HEK293 (cell line): ENCODE data around the gene SH3RF3.

ENCODE experiments used
- CTCF ChIA-PET: fragments of 350-600 bp; formaldehyde crosslinking; extraction: SDS; loops from one replicate; lab custom pipeline; 2021; ENCODE audit warnings: antibody characterized with exemption; lab: Yijun Ruan, JAX
- POLR2A ChIA-PET: fragments of 300-600 bp; formaldehyde crosslinking; extraction: SDS; loops from one replicate; lab custom pipeline; 2020; ENCODE audit warnings: antibody characterized with exemption, inconsistent platforms; lab: Yijun Ruan, JAX
- H3K27ac ChIP-seq: fragments of 200-500 bp; sonication (Bioruptor generic); 2 replicates; pipeline ENCODE4 v1.5.1; 2014; ENCODE audit warnings: low read depth, low read length, control low read depth, inconsistent platforms; ENCODE audit errors: extremely low read depth
- H3K36me3 ChIP-seq, 2 experiments: fragments of 200-500 bp in 1 of 2; sonication (Bioruptor generic) in 1 of 2; 1 replicate in 1 of 2; 2 replicates in 1 of 2; pipeline ENCODE4 v1.5.1; 2014 to 2017; ENCODE audit warnings: inconsistent platforms in 2 of 2, low read length in 2 of 2; ENCODE audit not compliant: control insufficient read depth in 2 of 2, insufficient read depth in 1 of 2
- H3K4me1 ChIP-seq: fragments of 200-500 bp; sonication (Bioruptor generic); 2 replicates; pipeline ENCODE4 v1.5.1; 2014; ENCODE audit warnings: mild to moderate bottlenecking, low read length, inconsistent platforms; ENCODE audit not compliant: control insufficient read depth, insufficient read depth
- H3K4me3 ChIP-seq: 2 replicates; pipeline ENCODE4 v1.5.1; 2011; ENCODE audit warnings: low read depth, mild to moderate bottlenecking, control low read depth, low read length, moderate library complexity
- H3K9me3 ChIP-seq: fragments of 200-500 bp; sonication (Bioruptor generic); 2 replicates; pipeline ENCODE4 v1.5.1; 2014; ENCODE audit warnings: low read depth, low read length, inconsistent platforms; ENCODE audit not compliant: control insufficient read depth, insufficient read depth
- BCL11B ChIP-seq: fragments of 450-650 bp; formaldehyde crosslinking; IDR thresholded peaks from 2 replicates; pipeline ENCODE4 v1.5.1; 2016; ENCODE audit warnings: low read depth, missing biosample characterization, missing genetic modification characterization
- CTCF ChIP-seq: fragments of 450-650 bp; formaldehyde crosslinking; IDR thresholded peaks from 2 replicates; pipeline ENCODE4 v1.5.1; 2016; ENCODE audit warnings: missing biosample characterization, missing genetic modification characterization
- HOXA7 ChIP-seq: sonication (generic); formaldehyde crosslinking; IDR thresholded peaks from 2 replicates; pipeline ENCODE4 v1.8.1; 2022; ENCODE audit warnings: missing genetic modification reagents, borderline replicate concordance
- HOXC10 ChIP-seq: sonication (generic); formaldehyde crosslinking; IDR thresholded peaks from 2 replicates; pipeline ENCODE4 v1.8.1; 2023; ENCODE audit warnings: mild to moderate bottlenecking, missing genetic modification reagents
- IKZF3 ChIP-seq: fragments of 450-650 bp; IDR thresholded peaks from 2 replicates; pipeline ENCODE4 v1.5.0; 2018; ENCODE audit warnings: missing biosample characterization, mild to moderate bottlenecking, missing genetic modification characterization, moderate library complexity
- SP7 ChIP-seq: fragments of 450-650 bp; formaldehyde crosslinking; IDR thresholded peaks from 2 replicates; pipeline ENCODE4 v1.5.1; 2016; ENCODE audit warnings: missing biosample characterization, missing genetic modification characterization
- ZEB2 ChIP-seq: fragments of 450-650 bp; formaldehyde crosslinking; IDR thresholded peaks from 2 replicates; pipeline ENCODE4 v1.5.1; 2016; ENCODE audit warnings: missing biosample characterization, missing genetic modification characterization
- ZNF140 ChIP-seq: fragments of 450-650 bp; formaldehyde crosslinking; IDR thresholded peaks from 2 replicates; pipeline ENCODE4 v1.5.1; 2016; ENCODE audit warnings: missing biosample characterization, missing genetic modification characterization
- ZNF311 ChIP-seq: fragments of 450-650 bp; formaldehyde crosslinking; IDR thresholded peaks from 2 replicates; pipeline ENCODE4 v1.5.1; 2017; ENCODE audit warnings: missing biosample characterization, missing genetic modification characterization, borderline replicate concordance
- ZNF37A ChIP-seq: fragments of 450-650 bp; IDR thresholded peaks from 2 replicates; pipeline ENCODE4 v1.5.1; 2018; ENCODE audit warnings: missing biosample characterization, missing genetic modification characterization
- ZNF558 ChIP-seq: fragments of 450-650 bp; formaldehyde crosslinking; IDR thresholded peaks from 2 replicates; pipeline ENCODE4 v1.5.1; 2016; ENCODE audit warnings: missing biosample characterization, missing genetic modification characterization
- ZNF600 ChIP-seq: fragments of 450-650 bp; formaldehyde crosslinking; IDR thresholded peaks from 2 replicates; pipeline ENCODE4 v1.5.1; 2016; ENCODE audit warnings: missing biosample characterization, missing genetic modification characterization
- ZNF610 ChIP-seq: fragments of 450-650 bp; formaldehyde crosslinking; IDR thresholded peaks from 2 replicates; pipeline ENCODE4 v1.5.1; 2016; ENCODE audit warnings: missing biosample characterization, missing genetic modification characterization, borderline replicate concordance
- ZNF660 ChIP-seq: fragments of 450-650 bp; IDR thresholded peaks from 2 replicates; pipeline ENCODE4 v1.5.1; 2018; ENCODE audit warnings: missing biosample characterization, mild to moderate bottlenecking, missing genetic modification characterization
- ZNF76 ChIP-seq: fragments of 450-650 bp; formaldehyde crosslinking; IDR thresholded peaks from 2 replicates; pipeline ENCODE4; 2016; ENCODE audit warnings: low read depth, missing biosample characterization, missing genetic modification characterization, borderline replicate concordance
- ZNF768 ChIP-seq: fragments of 450-650 bp; formaldehyde crosslinking; IDR thresholded peaks from 2 replicates; pipeline ENCODE4 v1.5.1; 2018; ENCODE audit warnings: missing biosample characterization, mild to moderate bottlenecking, missing genetic modification characterization
- ZXDB ChIP-seq: fragments of 450-650 bp; formaldehyde crosslinking; IDR thresholded peaks from 2 replicates; pipeline ENCODE4 v1.5.1; 2016; ENCODE audit warnings: missing biosample characterization, missing genetic modification characterization
- TF ChIP-seq, protein P1 (sequence below): fragments of 450-650 bp; formaldehyde crosslinking; IDR thresholded peaks from 2 replicates; pipeline ENCODE4 v1.5.1; 2016; ENCODE audit warnings: missing biosample characterization, missing genetic modification characterization
- TF ChIP-seq, protein P2 (sequence below): fragments of 450-650 bp; formaldehyde crosslinking; conservative IDR thresholded peaks from 2 replicates; pipeline ENCODE4 v1.5.1; 2016; ENCODE audit warnings: low read depth, missing biosample characterization, missing genetic modification characterization
- TF ChIP-seq, protein P3 (sequence below): fragments of 450-650 bp; formaldehyde crosslinking; IDR thresholded peaks from 2 replicates; pipeline ENCODE4 v1.5.1; 2016; ENCODE audit warnings: missing biosample characterization, missing genetic modification characterization
- TF ChIP-seq, protein P4 (sequence below): fragments of 450-650 bp; formaldehyde crosslinking; optimal IDR thresholded peaks from 2 replicates; pipeline ENCODE3; 2016; ENCODE audit warnings: missing biosample characterization, mild to moderate bottlenecking, missing genetic modification characterization

SH3RF3 gene

DNA sequence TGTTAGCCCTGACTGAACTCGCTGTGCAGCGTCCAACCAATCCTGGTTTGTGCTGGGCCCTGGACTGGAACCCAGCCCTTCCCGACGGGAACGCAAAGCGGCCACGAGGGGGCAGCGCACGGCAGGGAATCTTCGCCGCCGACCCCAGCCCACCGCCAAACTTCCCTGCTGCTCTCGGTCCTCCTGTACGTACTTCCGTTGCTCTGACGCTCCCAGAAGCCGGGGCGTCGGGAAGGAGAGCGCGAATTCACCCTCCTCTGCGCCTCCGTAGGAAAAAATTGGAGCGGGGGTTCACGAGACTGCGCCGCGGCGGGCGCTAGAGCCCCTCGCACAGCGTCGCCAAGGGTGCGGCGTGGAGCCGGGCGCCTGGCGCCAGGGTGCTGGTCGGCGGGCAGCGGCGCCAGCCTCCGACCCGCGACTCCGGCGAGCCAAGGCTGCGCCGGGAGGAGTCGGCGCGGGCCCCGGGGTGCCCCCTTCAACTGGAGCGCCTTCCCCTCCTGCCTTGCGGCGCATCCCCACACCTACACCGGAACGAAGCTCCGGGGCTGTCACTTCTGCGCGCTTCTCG lies 873 bp upstream of the SH3RF3 start (continued):
- peak; percentile 57; the same call in 1 of the 2 replicates for TF ChIP-seq ZNF610 (tag by site-specific recombination)
- TF ChIP-seq IKZF3 (tag by site-specific recombination), result peak; percentile 67
- TF ChIP-seq HOXA7 (CRISPR knock-in tag), result no peak
- TF ChIP-seq ZEB2 (tag by site-specific recombination), result peak; percentile 77; the same call in 1 of the 2 replicates
- peak; percentile 54; the same call in 1 of the 2 replicates for TF ChIP-seq ZNF600 (tag by site-specific recombination)
- TF ChIP-seq, protein P1, sequence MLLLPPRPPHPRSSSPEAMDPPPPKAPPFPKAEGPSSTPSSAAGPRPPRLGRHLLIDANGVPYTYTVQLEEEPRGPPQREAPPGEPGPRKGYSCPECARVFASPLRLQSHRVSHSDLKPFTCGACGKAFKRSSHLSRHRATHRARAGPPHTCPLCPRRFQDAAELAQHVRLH (tag by site-specific recombination), result no peak
- no peak for TF ChIP-seq HOXC10 (CRISPR knock-in tag)
- no peak for TF ChIP-seq ZNF660
- TF ChIP-seq ZNF76, result 0 out of 2 replicates have a peak, but pooled peaks have one; percentile 32
- TF ChIP-seq SP7 (tag by site-specific recombination), result peak; percentile 23; the same call in 1 of the 2 replicates
- TF ChIP-seq ZNF558, result no peak
- TF ChIP-seq ZNF37A, result no peak
- no peak for TF ChIP-seq BCL11B (tag by site-specific recombination)
- peak; percentile 61 for TF ChIP-seq ZXDB
- peak; percentile 95 for TF ChIP-seq CTCF
- no peak for TF ChIP-seq ZNF311 (tag by site-specific recombination)
- TF ChIP-seq ZNF768 (tag by site-specific recombination), result peak; percentile 93
- TF ChIP-seq, protein P2, sequence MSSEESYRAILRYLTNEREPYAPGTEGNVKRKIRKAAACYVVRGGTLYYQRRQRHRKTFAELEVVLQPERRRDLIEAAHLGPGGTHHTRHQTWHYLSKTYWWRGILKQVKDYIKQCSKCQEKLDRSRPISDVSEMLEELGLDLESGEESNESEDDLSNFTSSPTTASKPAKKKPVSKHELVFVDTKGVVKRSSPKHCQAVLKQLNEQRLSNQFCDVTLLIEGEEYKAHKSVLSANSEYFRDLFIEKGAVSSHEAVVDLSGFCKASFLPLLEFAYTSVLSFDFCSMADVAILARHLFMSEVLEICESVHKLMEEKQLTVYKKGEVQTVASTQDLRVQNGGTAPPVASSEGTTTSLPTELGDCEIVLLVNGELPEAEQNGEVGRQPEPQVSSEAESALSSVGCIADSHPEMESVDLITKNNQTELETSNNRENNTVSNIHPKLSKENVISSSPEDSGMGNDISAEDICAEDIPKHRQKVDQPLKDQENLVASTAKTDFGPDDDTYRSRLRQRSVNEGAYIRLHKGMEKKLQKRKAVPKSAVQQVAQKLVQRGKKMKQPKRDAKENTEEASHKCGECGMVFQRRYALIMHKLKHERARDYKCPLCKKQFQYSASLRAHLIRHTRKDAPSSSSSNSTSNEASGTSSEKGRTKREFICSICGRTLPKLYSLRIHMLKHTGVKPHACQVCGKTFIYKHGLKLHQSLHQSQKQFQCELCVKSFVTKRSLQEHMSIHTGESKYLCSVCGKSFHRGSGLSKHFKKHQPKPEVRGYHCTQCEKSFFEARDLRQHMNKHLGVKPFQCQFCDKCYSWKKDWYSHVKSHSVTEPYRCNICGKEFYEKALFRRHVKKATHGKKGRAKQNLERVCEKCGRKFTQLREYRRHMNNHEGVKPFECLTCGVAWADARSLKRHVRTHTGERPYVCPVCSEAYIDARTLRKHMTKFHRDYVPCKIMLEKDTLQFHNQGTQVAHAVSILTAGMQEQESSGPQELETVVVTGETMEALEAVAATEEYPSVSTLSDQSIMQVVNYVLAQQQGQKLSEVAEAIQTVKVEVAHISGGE (tag by site-specific recombination), result peak; percentile 66
- TF ChIP-seq, all 188 proteins: peak for 25

- no peaks in the 10 kb centered on the region for H3K9me3 ChIP-seq
- H3K36me3 ChIP-seq, result no peaks in the 10 kb centered on the region
- peak overlapping the region; percentile 64 for H3K4me3 ChIP-seq
- peaks cover 18% of the 10 kb centered on the region for H3K4me1 ChIP-seq
- H3K27ac ChIP-seq, result peak overlapping the region; percentile 90; the same call in 1 of the 2 replicates
- TF ChIP-seq, protein P3, sequence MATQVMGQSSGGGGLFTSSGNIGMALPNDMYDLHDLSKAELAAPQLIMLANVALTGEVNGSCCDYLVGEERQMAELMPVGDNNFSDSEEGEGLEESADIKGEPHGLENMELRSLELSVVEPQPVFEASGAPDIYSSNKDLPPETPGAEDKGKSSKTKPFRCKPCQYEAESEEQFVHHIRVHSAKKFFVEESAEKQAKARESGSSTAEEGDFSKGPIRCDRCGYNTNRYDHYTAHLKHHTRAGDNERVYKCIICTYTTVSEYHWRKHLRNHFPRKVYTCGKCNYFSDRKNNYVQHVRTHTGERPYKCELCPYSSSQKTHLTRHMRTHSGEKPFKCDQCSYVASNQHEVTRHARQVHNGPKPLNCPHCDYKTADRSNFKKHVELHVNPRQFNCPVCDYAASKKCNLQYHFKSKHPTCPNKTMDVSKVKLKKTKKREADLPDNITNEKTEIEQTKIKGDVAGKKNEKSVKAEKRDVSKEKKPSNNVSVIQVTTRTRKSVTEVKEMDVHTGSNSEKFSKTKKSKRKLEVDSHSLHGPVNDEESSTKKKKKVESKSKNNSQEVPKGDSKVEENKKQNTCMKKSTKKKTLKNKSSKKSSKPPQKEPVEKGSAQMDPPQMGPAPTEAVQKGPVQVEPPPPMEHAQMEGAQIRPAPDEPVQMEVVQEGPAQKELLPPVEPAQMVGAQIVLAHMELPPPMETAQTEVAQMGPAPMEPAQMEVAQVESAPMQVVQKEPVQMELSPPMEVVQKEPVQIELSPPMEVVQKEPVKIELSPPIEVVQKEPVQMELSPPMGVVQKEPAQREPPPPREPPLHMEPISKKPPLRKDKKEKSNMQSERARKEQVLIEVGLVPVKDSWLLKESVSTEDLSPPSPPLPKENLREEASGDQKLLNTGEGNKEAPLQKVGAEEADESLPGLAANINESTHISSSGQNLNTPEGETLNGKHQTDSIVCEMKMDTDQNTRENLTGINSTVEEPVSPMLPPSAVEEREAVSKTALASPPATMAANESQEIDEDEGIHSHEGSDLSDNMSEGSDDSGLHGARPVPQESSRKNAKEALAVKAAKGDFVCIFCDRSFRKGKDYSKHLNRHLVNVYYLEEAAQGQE, result 0 out of 2 replicates have a peak, but pooled peaks have one; percentile 17
- TF ChIP-seq, protein P4, sequence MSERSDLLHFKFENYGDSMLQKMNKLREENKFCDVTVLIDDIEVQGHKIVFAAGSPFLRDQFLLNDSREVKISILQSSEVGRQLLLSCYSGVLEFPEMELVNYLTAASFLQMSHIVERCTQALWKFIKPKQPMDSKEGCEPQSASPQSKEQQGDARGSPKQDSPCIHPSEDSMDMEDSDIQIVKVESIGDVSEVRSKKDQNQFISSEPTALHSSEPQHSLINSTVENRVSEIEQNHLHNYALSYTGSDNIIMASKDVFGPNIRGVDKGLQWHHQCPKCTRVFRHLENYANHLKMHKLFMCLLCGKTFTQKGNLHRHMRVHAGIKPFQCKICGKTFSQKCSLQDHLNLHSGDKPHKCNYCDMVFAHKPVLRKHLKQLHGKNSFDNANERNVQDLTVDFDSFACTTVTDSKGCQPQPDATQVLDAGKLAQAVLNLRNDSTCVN (tag by site-specific recombination), result peak; percentile 72
- no peak for TF ChIP-seq ZNF140 (tag by site-specific recombination)
- CTCF ChIA-PET, result interaction anchor here (0.7 to 3.8 kb wide), 4 partner anchors 121 to 417 kb away, joined by 3 to 26 read pairs (median 7); no protein-coding TSS in a partner anchor
- POLR2A ChIA-PET, result no interaction called here
Measured at GRCh38 chr2:109129356-109129920, 433 bp downstream of the SH3RF3 start.
